Measurements from ENCODE around the gene TES.

TES gene

DNA sequence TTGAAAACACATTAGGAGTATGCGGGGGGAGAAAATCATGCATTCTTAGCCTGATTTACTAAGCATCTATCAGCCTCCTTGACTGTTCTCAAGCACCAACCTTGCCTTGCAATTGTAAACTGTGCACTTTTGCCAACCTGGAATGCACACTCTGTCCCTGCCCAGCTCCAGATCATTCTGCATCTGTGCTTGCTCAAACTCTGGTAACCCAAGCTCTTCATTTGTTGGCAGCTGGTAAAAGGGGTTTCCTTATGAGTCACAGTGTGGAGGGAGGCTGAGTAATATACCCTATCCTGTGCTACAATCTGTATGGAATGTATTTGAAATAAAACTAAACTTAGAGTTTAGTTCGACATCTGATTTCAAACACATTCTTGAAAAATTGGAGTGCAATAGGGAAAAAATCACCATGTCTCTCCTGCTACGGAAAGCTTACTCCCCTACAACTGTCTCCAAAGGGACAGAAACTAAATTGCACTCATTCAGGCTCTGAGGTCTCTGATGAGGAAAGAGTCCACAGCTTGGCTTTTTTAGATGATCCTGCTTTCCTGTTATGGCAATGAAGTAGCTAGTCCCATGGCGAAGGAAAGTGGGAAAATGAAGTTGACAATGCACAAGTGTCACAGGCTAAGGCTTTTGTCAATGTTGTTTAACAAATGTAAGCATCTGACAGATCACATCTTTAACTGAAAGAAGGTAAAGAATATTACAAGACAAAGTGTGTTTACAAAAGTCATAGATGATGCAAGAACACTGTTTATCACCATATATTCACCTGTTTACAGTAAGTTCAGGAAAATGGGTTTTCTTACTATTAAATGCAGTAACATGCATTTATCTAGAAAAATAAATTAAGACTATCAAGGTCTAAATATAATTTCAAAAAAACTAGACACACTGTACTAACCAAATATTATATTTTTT, 61.9 kb downstream of the TES start:
- H3K4me3 ChIP-seq (ENCODE audit: low read depth, low read length), result peak overlapping the region; percentile 37
- TF ChIP-seq, protein P1, sequence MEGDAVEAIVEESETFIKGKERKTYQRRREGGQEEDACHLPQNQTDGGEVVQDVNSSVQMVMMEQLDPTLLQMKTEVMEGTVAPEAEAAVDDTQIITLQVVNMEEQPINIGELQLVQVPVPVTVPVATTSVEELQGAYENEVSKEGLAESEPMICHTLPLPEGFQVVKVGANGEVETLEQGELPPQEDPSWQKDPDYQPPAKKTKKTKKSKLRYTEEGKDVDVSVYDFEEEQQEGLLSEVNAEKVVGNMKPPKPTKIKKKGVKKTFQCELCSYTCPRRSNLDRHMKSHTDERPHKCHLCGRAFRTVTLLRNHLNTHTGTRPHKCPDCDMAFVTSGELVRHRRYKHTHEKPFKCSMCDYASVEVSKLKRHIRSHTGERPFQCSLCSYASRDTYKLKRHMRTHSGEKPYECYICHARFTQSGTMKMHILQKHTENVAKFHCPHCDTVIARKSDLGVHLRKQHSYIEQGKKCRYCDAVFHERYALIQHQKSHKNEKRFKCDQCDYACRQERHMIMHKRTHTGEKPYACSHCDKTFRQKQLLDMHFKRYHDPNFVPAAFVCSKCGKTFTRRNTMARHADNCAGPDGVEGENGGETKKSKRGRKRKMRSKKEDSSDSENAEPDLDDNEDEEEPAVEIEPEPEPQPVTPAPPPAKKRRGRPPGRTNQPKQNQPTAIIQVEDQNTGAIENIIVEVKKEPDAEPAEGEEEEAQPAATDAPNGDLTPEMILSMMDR (IDR thresholded peaks at IDR 0.05; ENCODE audit: low read depth, low read length), result no peak

DNA sequence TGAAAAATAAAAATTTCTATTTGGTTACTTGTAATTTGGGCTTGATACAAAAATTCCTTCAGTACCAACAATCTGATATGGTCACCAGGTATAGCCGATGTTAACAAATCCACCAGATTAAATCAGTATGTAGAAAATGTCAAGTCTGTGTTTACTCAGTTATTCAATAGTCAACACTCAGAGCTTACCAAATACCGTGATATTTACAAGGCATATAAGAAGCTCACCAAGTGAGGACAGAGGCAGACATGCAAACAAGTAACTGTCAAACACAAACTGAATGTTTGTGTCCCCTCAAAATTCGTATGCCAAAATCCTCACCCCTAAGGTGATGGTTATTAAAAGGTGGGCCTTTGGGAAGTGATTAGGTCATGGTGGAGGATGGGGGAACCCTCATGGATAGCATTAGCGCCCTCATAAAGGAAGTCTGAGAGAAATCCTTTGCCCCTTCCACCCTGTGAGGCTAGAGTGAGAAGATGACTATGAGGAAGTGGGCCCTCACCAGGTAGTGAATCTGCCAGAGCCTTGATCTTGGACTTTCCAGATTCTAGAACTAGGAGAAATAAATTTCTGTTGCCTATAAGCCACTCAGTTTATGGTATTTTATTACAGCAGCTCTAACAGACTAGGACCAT, 63.1 kb downstream of the TES start:
- no peak overlapping the region for H3K4me3 ChIP-seq (ENCODE audit: low read depth, low read length)

DNA sequence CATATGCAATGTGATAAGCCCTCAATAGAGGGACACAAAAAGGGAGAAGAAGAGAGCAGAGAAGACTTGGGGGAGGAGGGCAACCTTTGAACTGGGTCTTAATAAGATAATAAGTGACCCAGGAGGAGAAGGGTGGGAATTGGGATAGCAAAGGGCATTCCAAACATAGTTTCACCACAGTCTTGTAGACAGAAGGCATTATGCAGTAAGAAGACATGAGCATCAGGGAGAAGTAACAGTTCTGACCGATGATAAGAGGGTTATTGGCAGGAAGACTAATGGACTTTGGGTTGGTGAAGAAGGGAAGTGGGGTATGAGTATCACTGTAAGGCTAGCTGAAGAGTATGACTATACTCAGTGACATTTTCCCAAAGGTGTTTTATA, 63.6 kb downstream of the TES start:
- TF ChIP-seq, protein P1 (IDR thresholded peaks at IDR 0.05; ENCODE audit: low read depth, low read length), result no peak
- no peak overlapping the region for H3K4me3 ChIP-seq (ENCODE audit: low read depth, low read length)

More for the DNA sequence above, 63.1 kb downstream of the TES start:
- TF ChIP-seq, protein P1 (IDR thresholded peaks at IDR 0.05; ENCODE audit: low read depth, low read length), result no peak

DNA sequence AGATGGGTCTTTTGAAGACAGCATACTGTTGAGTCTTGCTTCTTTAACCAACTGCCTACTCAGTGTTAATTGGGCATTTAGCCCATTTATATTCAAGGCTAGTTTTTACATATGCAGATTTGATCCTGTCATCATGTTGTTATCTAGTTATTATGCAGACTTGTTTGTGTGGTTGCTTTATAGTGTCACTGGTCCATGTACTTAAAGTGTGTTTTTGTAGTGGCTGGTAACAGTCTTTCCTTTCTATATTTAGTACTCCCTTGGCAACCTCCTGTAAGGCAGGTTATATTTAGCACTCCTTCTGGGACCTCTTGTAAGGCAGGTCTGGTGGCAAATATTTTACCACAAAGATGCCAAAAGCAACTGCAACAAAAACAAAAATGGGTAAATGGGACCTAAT, 66.7 kb downstream of the TES start:
- no peak overlapping the region for H3K4me3 ChIP-seq (ENCODE audit: low read depth, low read length)
- TF ChIP-seq, protein P1 (IDR thresholded peaks at IDR 0.05; ENCODE audit: low read depth, low read length), result no peak

DNA sequence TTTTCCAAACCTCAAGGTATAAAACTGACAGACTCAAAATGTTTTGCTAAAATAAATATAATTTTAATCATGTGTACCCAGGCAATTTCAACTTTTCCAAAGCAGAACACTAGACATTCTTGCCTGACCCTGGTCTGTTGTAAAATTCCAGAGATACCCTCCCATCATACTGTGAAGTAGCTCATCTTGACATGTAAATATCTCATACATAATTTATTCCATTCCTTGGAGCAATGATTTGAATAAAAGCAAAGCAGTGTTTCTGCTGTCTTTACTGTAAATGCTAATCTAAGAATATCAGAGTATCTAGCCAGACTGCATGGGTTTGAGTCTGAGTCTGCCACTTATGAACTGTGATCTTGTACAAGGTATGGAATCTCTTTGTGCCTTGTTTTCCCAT, 68.9 kb downstream of the TES start:
- H3K4me3 ChIP-seq (ENCODE audit: low read depth, low read length), result no peak overlapping the region
- TF ChIP-seq, protein P1 (IDR thresholded peaks at IDR 0.05; ENCODE audit: low read depth, low read length), result no peak

DNA sequence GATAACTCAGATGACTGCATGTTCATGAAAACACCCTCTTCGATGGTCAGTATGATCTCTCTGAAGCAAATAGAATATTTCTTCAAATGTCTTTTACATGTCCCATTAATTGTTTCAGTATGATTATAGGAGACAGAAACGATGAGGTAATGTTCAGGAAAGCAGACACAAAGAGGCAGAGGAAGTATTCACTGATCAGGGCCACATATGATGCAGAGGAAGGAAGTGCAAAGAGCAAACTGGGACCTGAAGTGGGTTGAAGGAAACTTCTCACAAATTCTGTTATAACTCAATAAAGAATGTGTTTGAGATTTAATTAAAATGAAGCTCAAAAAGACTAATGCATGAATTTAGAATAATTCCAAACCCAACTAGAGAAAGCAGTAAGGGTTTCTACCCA, 70.5 kb downstream of the TES start:
- TF ChIP-seq, protein P1 (IDR thresholded peaks at IDR 0.05; ENCODE audit: low read depth, low read length), result no peak
- H3K4me3 ChIP-seq (ENCODE audit: low read depth, low read length), result no peak overlapping the region

All from WI38 (cell line).